Measurements from ENCODE around the gene KRT82. TPM values are rescaled to one million over a fixed set of nuclear protein-coding genes. Genes with fewer than 3 reads are reported as not detected.

The KRT82 gene
- polyA plus RNA-seq, 2 of the 4 experiments (the other 2 are of a cell fraction), result not detected

DNA sequence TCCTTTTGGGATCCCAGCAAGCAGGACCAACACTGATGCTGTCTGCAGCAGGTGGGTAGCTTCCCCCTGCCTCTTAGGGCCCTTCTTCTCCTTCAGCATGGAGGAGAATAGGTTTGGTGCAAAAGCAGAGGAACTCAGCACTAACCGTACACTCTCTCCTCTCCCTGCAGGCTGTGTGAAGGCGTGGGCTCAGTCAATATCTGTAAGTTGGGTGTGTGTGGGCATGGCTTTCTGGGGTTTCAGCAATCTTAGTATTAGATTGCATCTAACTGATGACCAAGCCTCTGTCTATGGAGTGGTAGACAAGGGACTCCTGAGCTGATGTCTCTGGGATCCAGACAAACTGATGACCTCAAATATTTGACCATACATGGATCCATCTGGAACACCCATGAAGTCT, 53.2 kb downstream of the KRT82 start (continued):
- TF ChIP-seq CTCF (IDR thresholded peaks at IDR 0.05), result no peak
- TF ChIP-seq USF2 (IDR thresholded peaks at IDR 0.05), result no peak
- no peak for TF ChIP-seq FOXS1 (CRISPR knock-in tag; IDR thresholded peaks at IDR 0.05)
- TF ChIP-seq, protein P1, sequence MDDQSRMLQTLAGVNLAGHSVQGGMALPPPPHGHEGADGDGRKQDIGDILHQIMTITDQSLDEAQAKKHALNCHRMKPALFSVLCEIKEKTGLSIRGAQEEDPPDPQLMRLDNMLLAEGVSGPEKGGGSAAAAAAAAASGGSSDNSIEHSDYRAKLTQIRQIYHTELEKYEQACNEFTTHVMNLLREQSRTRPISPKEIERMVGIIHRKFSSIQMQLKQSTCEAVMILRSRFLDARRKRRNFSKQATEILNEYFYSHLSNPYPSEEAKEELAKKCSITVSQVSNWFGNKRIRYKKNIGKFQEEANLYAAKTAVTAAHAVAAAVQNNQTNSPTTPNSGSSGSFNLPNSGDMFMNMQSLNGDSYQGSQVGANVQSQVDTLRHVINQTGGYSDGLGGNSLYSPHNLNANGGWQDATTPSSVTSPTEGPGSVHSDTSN (IDR thresholded peaks at IDR 0.05), result no peak

- DNase-seq (ENCODE audit: low read depth in 1 of 2, low spot score in 1 of 2), result no peak
- POLR2A ChIA-PET, result no interaction called here
- H3K9me3 ChIP-seq, result no peaks in the 10 kb centered on the region
- TF ChIP-seq RARB (CRISPR knock-in tag; IDR thresholded peaks at IDR 0.05) (no peak), CEBPB (IDR thresholded peaks at IDR 0.05) (no peak), RFX5 (IDR thresholded peaks at IDR 0.05) (no peak), SREBF2 (IDR thresholded peaks at IDR 0.05) (no peak), BCL3 (IDR thresholded peaks at IDR 0.05) (no peak), CHD4 (IDR thresholded peaks at IDR 0.05; ENCODE audit: borderline replicate concordance) (no peak)
- TF ChIP-seq, protein P2, sequence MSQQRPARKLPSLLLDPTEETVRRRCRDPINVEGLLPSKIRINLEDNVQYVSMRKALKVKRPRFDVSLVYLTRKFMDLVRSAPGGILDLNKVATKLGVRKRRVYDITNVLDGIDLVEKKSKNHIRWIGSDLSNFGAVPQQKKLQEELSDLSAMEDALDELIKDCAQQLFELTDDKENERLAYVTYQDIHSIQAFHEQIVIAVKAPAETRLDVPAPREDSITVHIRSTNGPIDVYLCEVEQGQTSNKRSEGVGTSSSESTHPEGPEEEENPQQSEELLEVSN (IDR thresholded peaks at IDR 0.05; ENCODE audit: borderline replicate concordance, low read depth), result no peak
- TF ChIP-seq, protein P3, sequence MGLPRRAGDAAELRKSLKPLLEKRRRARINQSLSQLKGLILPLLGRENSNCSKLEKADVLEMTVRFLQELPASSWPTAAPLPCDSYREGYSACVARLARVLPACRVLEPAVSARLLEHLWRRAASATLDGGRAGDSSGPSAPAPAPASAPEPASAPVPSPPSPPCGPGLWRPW (IDR thresholded peaks at IDR 0.05), result no peak
- WGBS (ENCODE audit: missing lambda C conversion rate), result 73% methylated on average over 9 of the region's 9 CpGs
- H3K4me1 ChIP-seq, result peaks cover 1% of the 10 kb centered on the region; the same call in 1 of the 3 replicates
- no peak overlapping the region for H3K4me3 ChIP-seq
- no peak for ATAC-seq
- no peak overlapping the region for H3K27ac ChIP-seq
- CTCF ChIA-PET, result interaction anchor here (0.6 to 4.2 kb wide), 14 partner anchors 9 to 630 kb away, joined by 3 to 21 read pairs (median 4); no protein-coding TSS in a partner anchor
- H3K4me2 ChIP-seq, result no peak overlapping the region
- FAIRE-seq, result no peak
Measured at GRCh38 chr12:52351196-52352059, 54.7 kb downstream of the KRT82 start.

GRCh38 chr12:52350786-52351185, 55.3 kb downstream of the KRT82 start:
- Histone ChIP-seq H3K9me3 (no peaks in the 10 kb centered on the region), H3K4me1 (peaks cover 8% of the 10 kb centered on the region), H3K27ac (no peak overlapping the region), H3K4me2 (no peak overlapping the region), H3K4me3 (no peak overlapping the region)
- no peak for FAIRE-seq
- no peak for DNase-seq (ENCODE audit: low read depth in 1 of 2, low spot score in 1 of 2)
- no peak for ATAC-seq
- CTCF ChIA-PET, result interaction anchor here (0.6 to 4.2 kb wide), 10 partner anchors 11 to 630 kb away, joined by 3 to 21 read pairs (median 6); no protein-coding TSS in a partner anchor
- WGBS (ENCODE audit: missing lambda C conversion rate), result 94% methylated on average over 5 of the region's 5 CpGs
- POLR2A ChIA-PET, result no interaction called here
- TF ChIP-seq KDM5A (IDR thresholded peaks at IDR 0.05) (no peak), JUNB (IDR thresholded peaks at IDR 0.05) (no peak), MAX (IDR thresholded peaks at IDR 0.05) (no peak), ZC3H11A (IDR thresholded peaks at IDR 0.05) (no peak), FOXS1 (CRISPR knock-in tag; IDR thresholded peaks at IDR 0.05) (no peak), CBX2 (IDR thresholded peaks at IDR 0.05; ENCODE audit: borderline replicate concordance, low read depth) (no peak), EHF (CRISPR knock-in tag; IDR thresholded peaks at IDR 0.05) (no peak), POLR2AphosphoS2 (conservative IDR thresholded peaks at IDR 0.05; ENCODE audit: low read length) (no peak), BHLHE40 (IDR thresholded peaks at IDR 0.05; ENCODE audit: low read depth, low read length) (no peak), NR3C1 (IDR thresholded peaks at IDR 0.05) (no peak), GATA3 (IDR thresholded peaks at IDR 0.05; ENCODE audit: borderline replicate concordance) (no peak), PHF8 (IDR thresholded peaks at IDR 0.05; ENCODE audit: borderline replicate concordance, low read depth) (no peak), SREBF2 (IDR thresholded peaks at IDR 0.05) (no peak)
- TF ChIP-seq, protein P4, sequence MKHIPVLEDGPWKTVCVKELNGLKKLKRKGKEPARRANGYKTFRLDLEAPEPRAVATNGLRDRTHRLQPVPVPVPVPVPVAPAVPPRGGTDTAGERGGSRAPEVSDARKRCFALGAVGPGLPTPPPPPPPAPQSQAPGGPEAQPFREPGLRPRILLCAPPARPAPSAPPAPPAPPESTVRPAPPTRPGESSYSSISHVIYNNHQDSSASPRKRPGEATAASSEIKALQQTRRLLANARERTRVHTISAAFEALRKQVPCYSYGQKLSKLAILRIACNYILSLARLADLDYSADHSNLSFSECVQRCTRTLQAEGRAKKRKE (CRISPR knock-in tag; IDR thresholded peaks at IDR 0.05; ENCODE audit: low read depth), result no peak
